Thyroid gland (tissue), 4 donors: ENCODE data around the gene GGNBP2. TPM values are rescaled to one million over a fixed set of nuclear protein-coding genes. Genes with fewer than 3 reads are reported as not detected.
A peak's percentile ranks its signal among the peaks of the same experiment; 100 is the strongest.

ENCODE experiments used
- DNase-seq, 2 donors: peaks; one replicate each; pipeline ENCODE4 v3.0.0-alpha.2; 2019
- H3K27ac ChIP-seq, 3 donors: fragments of 200-600 bp; sonication (generic); 1 replicate in 2 of 3; 2 replicates in 1 of 3; pipeline ENCODE4 v1.5.1; 2016 to 2019; ENCODE audit warnings: mild to moderate bottlenecking in 1 of 3, moderate library complexity in 1 of 3
- H3K27me3 ChIP-seq: fragments of 200-600 bp; sonication (generic); one replicate; pipeline ENCODE4 v1.5.1; 2019
- H3K36me3 ChIP-seq, 2 donors: fragments of 200-600 bp; sonication (generic); one replicate each; pipeline ENCODE4 v1.5.1; 2016 to 2019
- H3K4me1 ChIP-seq, 2 donors: fragments of 200-600 bp; sonication (generic); one replicate each; pipeline ENCODE4 v1.5.1; 2017 to 2019
- H3K4me3 ChIP-seq, 3 donors: fragments of 200-600 bp; sonication (generic); replicated peaks in 1 of 3; 1 replicate in 2 of 3; 2 replicates in 1 of 3; pipeline ENCODE4 v1.5.1; 2016; ENCODE audit warnings: mild to moderate bottlenecking in 1 of 3
- H3K9me3 ChIP-seq: fragments of 200-600 bp; sonication (generic); one replicate; pipeline ENCODE4 v1.5.1; 2017
- CTCF ChIP-seq, 6 experiments: fragments of 200-600 bp in 3 of 6; fragments of 450-650 bp in 3 of 6; sonication (generic) in 3 of 6; IDR thresholded peaks; one replicate each; pipeline ENCODE4 v1.5.1; 2016 to 2019; ENCODE audit warnings: antibody characterized with exemption in 6 of 6, mild to moderate bottlenecking in 2 of 6, inconsistent platforms in 1 of 6, moderate library complexity in 1 of 6
- POLR2A ChIP-seq, 2 donors: fragments of 450-650 bp; IDR thresholded peaks; one replicate each; pipeline ENCODE4 v1.6.1; 2017; ENCODE audit warnings: antibody characterized with exemption in 2 of 2, mild to moderate bottlenecking in 2 of 2, moderate library complexity in 1 of 2
- WGBS, 2 donors: methylation state at CpG; one replicate each; pipeline ENCODE4 v1.1.5; 2017; 5-methylcytosine and 5-hydroxymethylcytosine counted together
- intact Hi-C: fragments of 100-400 bp; cut with DNase I; formaldehyde crosslinking; loops from one replicate; pipeline ENCODE4 v1.15.1; 2023
- total RNA-seq, 4 donors: library from RNA; depleted of rRNA; stranded (reverse); fragments of >200 nt; gene quantifications; one replicate each; pipeline ENCODE4 v1.2.3, GENCODE V29; 2016

The GGNBP2 gene
- total RNA-seq, 4 donors from 2014 or later = 47.3 to 74.1 (median 58.0) TPM

DNA sequence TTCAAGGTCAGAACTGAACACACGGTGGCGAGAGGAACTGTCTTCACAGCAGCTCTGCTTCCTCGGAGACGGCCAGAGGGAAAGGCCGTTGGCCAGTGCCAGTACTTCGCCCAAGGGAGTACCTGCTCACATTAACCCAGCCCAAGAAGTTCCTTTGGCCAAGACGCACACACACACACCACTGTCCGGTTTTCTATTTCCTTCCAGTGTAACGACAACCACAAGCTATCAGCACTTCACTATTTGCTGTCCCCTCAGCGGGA, 744 bp upstream of the GGNBP2 start:
- no peaks in the 10 kb centered on the region for H3K27me3 ChIP-seq
- no peaks in the 10 kb centered on the region for H3K9me3 ChIP-seq
- DNase-seq = peak; percentile 48 to 52
- H3K36me3 ChIP-seq = no peaks in the 10 kb centered on the region
- peaks cover 29 to 36% of the 10 kb centered on the region in 2 donors for H3K4me1 ChIP-seq
- TF ChIP-seq POLR2A (IDR thresholded peaks at IDR 0.05) = no peak
- peak in 2 of 6 experiments; percentile 17 to 22 for TF ChIP-seq CTCF (IDR thresholded peaks at IDR 0.05)
- intact Hi-C loops = loop anchor here (5.0 kb wide), 1 partner anchor 48 kb away; the partner anchor contains the start of gene DHRS11
- 0% methylated on average over 10 of the region's 10 CpGs for WGBS, 2 donors
- peak overlapping the region; percentile 97 to 100 (median 99) for H3K27ac ChIP-seq
- H3K4me3 ChIP-seq = peak overlapping the region; percentile 57 to 97 (median 94)

- no peaks in the 10 kb centered on the region for H3K27me3 ChIP-seq
- 0% methylated on average over 1 to 3 of the region's 38 CpGs for WGBS, 2 donors
- intact Hi-C loops = no loop called here
- H3K27ac ChIP-seq = peak overlapping the region; percentile 97 to 100 (median 99)
- H3K9me3 ChIP-seq = no peaks in the 10 kb centered on the region
- H3K4me1 ChIP-seq = peaks cover 32 to 39% of the 10 kb centered on the region in 2 donors
- no peak for DNase-seq
- peak overlapping the region; percentile 57 to 97 (median 94) for H3K4me3 ChIP-seq
- no peaks in the 10 kb centered on the region for H3K36me3 ChIP-seq
- no peak for TF ChIP-seq POLR2A (IDR thresholded peaks at IDR 0.05)
- TF ChIP-seq CTCF (IDR thresholded peaks at IDR 0.05) = no peak
Observed at GRCh38 chr17:36545077-36545464, 352 bp downstream of the GGNBP2 start.

DNA sequence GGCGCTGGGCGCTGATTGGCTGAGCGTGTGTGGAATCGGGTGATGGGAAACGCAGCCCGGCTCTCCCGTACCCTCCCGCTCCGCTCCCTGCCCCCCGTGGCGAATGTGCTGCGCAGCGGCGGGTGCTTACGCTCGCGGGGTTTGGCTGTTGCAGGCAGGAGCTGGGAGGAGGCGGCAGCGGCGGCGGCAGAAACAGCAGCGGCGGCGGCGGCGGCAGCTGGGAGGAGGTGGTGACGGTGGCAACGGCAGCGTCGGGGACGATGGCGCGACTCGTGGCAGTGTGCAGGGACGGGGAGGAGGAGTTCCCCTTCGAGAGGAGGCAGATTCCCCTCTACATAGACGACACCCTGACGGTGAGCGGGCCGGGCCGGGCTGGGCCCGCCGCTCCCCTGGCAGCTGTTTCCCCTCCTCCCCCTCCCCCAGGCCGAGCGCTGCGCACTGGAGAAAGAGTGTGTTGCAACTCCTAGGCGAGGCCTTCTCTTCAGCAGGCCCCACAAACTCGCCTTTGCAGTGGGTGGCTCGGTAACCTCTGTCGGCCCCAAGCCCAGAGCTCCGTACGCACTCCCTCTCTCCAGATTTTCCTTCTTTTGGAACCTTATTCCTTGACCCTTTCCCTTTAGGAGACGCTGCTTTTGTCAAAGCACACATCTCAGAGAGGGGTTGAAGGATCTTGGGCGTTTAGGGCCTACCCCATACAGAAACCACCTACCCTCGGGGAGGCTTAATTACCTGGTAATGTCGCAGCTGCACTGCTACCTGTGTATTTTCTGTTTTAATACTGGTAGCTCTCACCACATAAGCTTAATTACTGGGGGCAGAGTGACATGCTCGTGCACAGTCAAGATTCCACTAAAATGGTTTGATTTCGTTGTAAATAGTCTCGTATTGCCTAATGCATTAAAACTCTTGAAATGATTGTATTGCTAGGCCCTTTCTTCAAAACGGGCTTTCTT, 1.0 kb downstream of the GGNBP2 start:
- Histone ChIP-seq H3K27ac (peak overlapping the region; percentile 56 to 99 (median 97)), H3K4me1 (peaks cover 32 to 39% of the 10 kb centered on the region in 2 donors), H3K27me3 (no peaks in the 10 kb centered on the region), H3K9me3 (no peaks in the 10 kb centered on the region), H3K4me3 (peak overlapping the region; percentile 17 to 94 (median 43)), H3K36me3 (no peaks in the 10 kb centered on the region)
- DNase-seq = peak; percentile 98
- 2% methylated on average over 15 to 33 of the region's 60 CpGs for WGBS, 2 donors
- intact Hi-C loops = no loop called here
- TF ChIP-seq CTCF (IDR thresholded peaks at IDR 0.05) (no peak), POLR2A (IDR thresholded peaks at IDR 0.05) (peak in 1 of 2 donors; percentile 76)

GRCh38 chr17:36546418-36547093, 1.8 kb downstream of the GGNBP2 start:
- TF ChIP-seq CTCF (IDR thresholded peaks at IDR 0.05) (no peak), POLR2A (IDR thresholded peaks at IDR 0.05) (no peak)
- Histone ChIP-seq H3K9me3 (no peaks in the 10 kb centered on the region), H3K4me3 (peak overlapping the region; percentile 17 to 94 (median 43)), H3K4me1 (peaks cover 32 to 39% of the 10 kb centered on the region in 2 donors), H3K27me3 (no peaks in the 10 kb centered on the region), H3K36me3 (no peaks in the 10 kb centered on the region), H3K27ac (peak overlapping the region; percentile 56 to 99 (median 97))
- 20 to 22% methylated on average over 7 of the region's 7 CpGs for WGBS, 2 donors
- intact Hi-C loops = no loop called here
- DNase-seq = no peak

- Histone ChIP-seq H3K36me3 (no peaks in the 10 kb centered on the region), H3K27me3 (no peaks in the 10 kb centered on the region), H3K4me1 (peaks cover 32 to 39% of the 10 kb centered on the region in 2 donors), H3K9me3 (no peaks in the 10 kb centered on the region), H3K4me3 (no peak overlapping the region), H3K27ac (no peak overlapping the region)
- DNase-seq = no peak
- TF ChIP-seq CTCF (IDR thresholded peaks at IDR 0.05) = no peak
- no peak for TF ChIP-seq POLR2A (IDR thresholded peaks at IDR 0.05)
- intact Hi-C loops = no loop called here
Observed at GRCh38 chr17:36547776-36548175, 3.1 kb downstream of the GGNBP2 start.
